PC-9 (cell line): ENCODE data around the gene MGAT4A. TPM values are rescaled to one million over a fixed set of nuclear protein-coding genes. Genes with fewer than 3 reads are reported as not detected.

ENCODE experiments used
- BruUV-seq: library from RNA; stranded (reverse); fragments of 400-500 nt; replicated peaks from 2 replicates; lab custom pipeline; 2021; lab: Mats Ljungman, UMichigan
- CTCF ChIA-PET: fragments of 300-600 bp; sonication (Branson Sonifier 250); formaldehyde crosslinking; loops from one replicate; lab custom pipeline; 2022; ENCODE audit warnings: antibody characterized with exemption; lab: Charles Lee
- POLR2A ChIA-PET: fragments of 300-600 bp; sonication (Branson Sonifier 250); formaldehyde crosslinking; loops from one replicate; lab custom pipeline; 2022; ENCODE audit warnings: antibody characterized with exemption; ENCODE audit not compliant: unreplicated experiment; lab: Charles Lee
- DNase-seq, 2 experiments: peaks; one replicate each; pipeline versions ENCODE4 v3.0.0 to v3.0.0-alpha.2; 2015 to 2022; ENCODE audit warnings: mixed read lengths in 1 of 2
- H2AFZ ChIP-seq: fragments of 200-600 bp; sonication (generic); 2 replicates; pipeline ENCODE4 v1.8.1; 2017; ENCODE audit warnings: antibody characterized with exemption
- H3F3A ChIP-seq: fragments of 200-600 bp; sonication (generic); 2 replicates; pipeline ENCODE4 v1.8.1; 2017; ENCODE audit warnings: antibody characterized with exemption, mild to moderate bottlenecking, low read depth; ENCODE audit not compliant: insufficient read depth
- H3K27ac ChIP-seq: fragments of 200-600 bp; sonication (generic); 2 replicates; pipeline ENCODE4 v1.6.1; 2016; ENCODE audit warnings: mixed run types
- H3K27me3 ChIP-seq: fragments of 200-600 bp; sonication (generic); 2 replicates; pipeline ENCODE4 v1.6.1; 2016; ENCODE audit warnings: low read depth, mixed run types; ENCODE audit not compliant: insufficient read depth
- H3K36me3 ChIP-seq: fragments of 200-600 bp; sonication (generic); 2 replicates; pipeline ENCODE4 v1.6.1; 2016; ENCODE audit warnings: low read depth, mixed run types
- H3K4me1 ChIP-seq: fragments of 200-600 bp; sonication (generic); replicated peaks from 2 replicates; pipeline ENCODE4 v1.6.1; 2016; ENCODE audit warnings: mixed run types; ENCODE audit not compliant: insufficient read depth
- H3K4me2 ChIP-seq: fragments of 200-600 bp; sonication (generic); 2 replicates; pipeline ENCODE4 v1.6.1; 2017; ENCODE audit warnings: mixed run types
- H3K4me3 ChIP-seq: fragments of 200-600 bp; sonication (generic); 2 replicates; pipeline ENCODE4 v1.6.1; 2016; ENCODE audit warnings: mixed run types
- H3K79me2 ChIP-seq: fragments of 200-600 bp; sonication (generic); 2 replicates; pipeline ENCODE4 v1.6.1; 2017; ENCODE audit warnings: low read depth, mixed run types
- H3K9me2 ChIP-seq: fragments of 200-600 bp; sonication (generic); 2 replicates; pipeline ENCODE4 v1.8.1; 2017; ENCODE audit warnings: mild to moderate bottlenecking; ENCODE audit not compliant: insufficient read depth
- H3K9me3 ChIP-seq: fragments of 200-600 bp; sonication (generic); 2 replicates; pipeline ENCODE4 v1.8.1; 2016; ENCODE audit warnings: low read depth; ENCODE audit not compliant: insufficient read depth
- H4K20me1 ChIP-seq: fragments of 200-600 bp; sonication (generic); 2 replicates; pipeline ENCODE4 v1.8.1; 2017; ENCODE audit not compliant: insufficient read depth
- EZH2 ChIP-seq: fragments of 200-600 bp; sonication (generic); IDR thresholded peaks from 2 replicates; pipeline ENCODE4 v1.8.0; 2017; ENCODE audit warnings: antibody characterized with exemption, low read depth
- intact Hi-C: fragments of 100-400 bp; cut with micrococcal nuclease; formaldehyde crosslinking; loops from one replicate; pipeline ENCODE4 v1.10.0; 2022; ENCODE audit not compliant: unreplicated experiment
- total RNA-seq: library from RNA; stranded (reverse); gene quantifications from 2 replicates; pipeline ENCODE4 v1.2.3, GENCODE V29; 2021
- TF ChIP-seq, protein P1 (sequence below): fragments of 200-600 bp; sonication (generic); conservative IDR thresholded peaks from 2 replicates; pipeline ENCODE4 v1.6.1; 2017; ENCODE audit warnings: mixed run types, antibody characterized with exemption, mild to moderate bottlenecking, moderate library complexity

Gene MGAT4A
- total RNA-seq, 1 experiment from 2014 or later = 12.9 TPM

DNA sequence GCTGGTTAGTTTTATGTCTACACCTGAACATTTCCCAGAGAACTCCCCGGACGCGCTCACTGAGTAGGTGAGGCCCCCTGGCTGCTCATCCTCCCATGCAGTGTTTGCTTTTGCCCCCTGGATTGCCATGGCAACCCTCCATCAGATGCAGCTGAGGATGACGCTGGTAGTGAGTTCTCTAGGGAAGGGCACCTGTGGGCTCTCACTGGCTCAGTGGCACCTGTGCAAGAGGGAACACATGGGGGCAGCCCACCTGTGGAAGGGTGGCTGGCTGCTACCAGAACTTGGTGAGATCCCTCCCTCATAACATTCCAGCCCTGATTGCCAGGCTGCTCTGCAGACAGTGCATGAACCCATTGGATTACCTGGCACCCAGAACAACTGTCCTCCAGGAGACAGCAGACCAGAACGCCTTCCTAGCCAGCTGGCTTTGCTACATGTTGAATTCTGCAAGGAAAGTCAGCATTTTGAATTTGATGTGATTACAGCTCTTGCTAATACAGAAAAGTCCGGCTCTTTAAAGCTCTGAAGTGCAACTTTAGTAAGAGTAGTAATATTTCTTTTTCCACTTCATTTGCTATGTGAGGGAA lies 144.3 kb downstream of the MGAT4A start:
- POLR2A ChIA-PET = interaction anchor here (0.6 to 0.7 kb wide), 2 partner anchors 28 to 851 kb away, joined by 3 read pairs; no protein-coding TSS in a partner anchor
- Histone ChIP-seq H3F3A (no peaks in the 10 kb centered on the region), H3K27me3 (no peaks in the 10 kb centered on the region), H3K9me3 (no peaks in the 10 kb centered on the region), H3K4me1 (no peaks in the 10 kb centered on the region), H3K4me2 (no peak overlapping the region), H3K36me3 (no peaks in the 10 kb centered on the region), H3K9me2 (no peaks in the 10 kb centered on the region), H3K27ac (no peak overlapping the region), H4K20me1 (no peaks in the 10 kb centered on the region), H2AFZ (no peak overlapping the region), H3K79me2 (no peaks in the 10 kb centered on the region), H3K4me3 (no peak overlapping the region)
- CTCF ChIA-PET = no interaction called here
- DNase-seq = no peak
- intact Hi-C loops = loop anchor here (1.0 kb wide), 1 partner anchor 26 kb away; no protein-coding TSS in a partner anchor
- BruUV-seq = no TSS peak
- TF ChIP-seq EZH2 = no peak
- TF ChIP-seq, protein P1, sequence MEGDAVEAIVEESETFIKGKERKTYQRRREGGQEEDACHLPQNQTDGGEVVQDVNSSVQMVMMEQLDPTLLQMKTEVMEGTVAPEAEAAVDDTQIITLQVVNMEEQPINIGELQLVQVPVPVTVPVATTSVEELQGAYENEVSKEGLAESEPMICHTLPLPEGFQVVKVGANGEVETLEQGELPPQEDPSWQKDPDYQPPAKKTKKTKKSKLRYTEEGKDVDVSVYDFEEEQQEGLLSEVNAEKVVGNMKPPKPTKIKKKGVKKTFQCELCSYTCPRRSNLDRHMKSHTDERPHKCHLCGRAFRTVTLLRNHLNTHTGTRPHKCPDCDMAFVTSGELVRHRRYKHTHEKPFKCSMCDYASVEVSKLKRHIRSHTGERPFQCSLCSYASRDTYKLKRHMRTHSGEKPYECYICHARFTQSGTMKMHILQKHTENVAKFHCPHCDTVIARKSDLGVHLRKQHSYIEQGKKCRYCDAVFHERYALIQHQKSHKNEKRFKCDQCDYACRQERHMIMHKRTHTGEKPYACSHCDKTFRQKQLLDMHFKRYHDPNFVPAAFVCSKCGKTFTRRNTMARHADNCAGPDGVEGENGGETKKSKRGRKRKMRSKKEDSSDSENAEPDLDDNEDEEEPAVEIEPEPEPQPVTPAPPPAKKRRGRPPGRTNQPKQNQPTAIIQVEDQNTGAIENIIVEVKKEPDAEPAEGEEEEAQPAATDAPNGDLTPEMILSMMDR = no peak

DNA sequence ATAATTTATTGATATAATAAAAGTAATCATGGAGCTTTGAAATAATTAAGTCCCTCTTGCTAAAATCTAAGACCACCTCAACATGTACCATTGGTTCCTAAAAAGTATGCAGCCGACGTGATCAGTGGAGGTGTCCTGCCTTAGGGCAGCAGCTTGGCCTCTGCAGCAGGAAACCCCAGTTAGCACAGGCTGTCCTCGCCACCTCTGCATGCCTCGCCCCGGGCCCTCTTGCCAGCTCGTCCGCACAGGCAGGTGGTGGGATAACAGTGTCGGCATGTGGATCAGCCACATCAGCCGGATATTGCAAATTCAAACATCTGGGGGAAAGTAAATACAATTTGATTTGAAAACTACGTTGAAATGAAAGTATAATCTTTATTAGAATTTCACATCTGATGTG lies 145.5 kb downstream of the MGAT4A start:
- no peak for DNase-seq
- H3K36me3 ChIP-seq = no peaks in the 10 kb centered on the region
- no peaks in the 10 kb centered on the region for H4K20me1 ChIP-seq
- ChIA-PET POLR2A (no interaction called here), CTCF (no interaction called here)
- H3F3A ChIP-seq = no peaks in the 10 kb centered on the region
- no peaks in the 10 kb centered on the region for H3K79me2 ChIP-seq
- no peaks in the 10 kb centered on the region for H3K9me3 ChIP-seq
- H3K4me3 ChIP-seq = no peak overlapping the region
- H3K4me2 ChIP-seq = no peak overlapping the region
- H3K4me1 ChIP-seq = no peaks in the 10 kb centered on the region
- BruUV-seq = no TSS peak
- H3K27me3 ChIP-seq = no peaks in the 10 kb centered on the region
- intact Hi-C loops = no loop called here
- no peak overlapping the region for H3K27ac ChIP-seq
- no peak overlapping the region for H2AFZ ChIP-seq
- no peaks in the 10 kb centered on the region for H3K9me2 ChIP-seq
- TF ChIP-seq, protein P1 = no peak
- TF ChIP-seq EZH2 = no peak

DNA sequence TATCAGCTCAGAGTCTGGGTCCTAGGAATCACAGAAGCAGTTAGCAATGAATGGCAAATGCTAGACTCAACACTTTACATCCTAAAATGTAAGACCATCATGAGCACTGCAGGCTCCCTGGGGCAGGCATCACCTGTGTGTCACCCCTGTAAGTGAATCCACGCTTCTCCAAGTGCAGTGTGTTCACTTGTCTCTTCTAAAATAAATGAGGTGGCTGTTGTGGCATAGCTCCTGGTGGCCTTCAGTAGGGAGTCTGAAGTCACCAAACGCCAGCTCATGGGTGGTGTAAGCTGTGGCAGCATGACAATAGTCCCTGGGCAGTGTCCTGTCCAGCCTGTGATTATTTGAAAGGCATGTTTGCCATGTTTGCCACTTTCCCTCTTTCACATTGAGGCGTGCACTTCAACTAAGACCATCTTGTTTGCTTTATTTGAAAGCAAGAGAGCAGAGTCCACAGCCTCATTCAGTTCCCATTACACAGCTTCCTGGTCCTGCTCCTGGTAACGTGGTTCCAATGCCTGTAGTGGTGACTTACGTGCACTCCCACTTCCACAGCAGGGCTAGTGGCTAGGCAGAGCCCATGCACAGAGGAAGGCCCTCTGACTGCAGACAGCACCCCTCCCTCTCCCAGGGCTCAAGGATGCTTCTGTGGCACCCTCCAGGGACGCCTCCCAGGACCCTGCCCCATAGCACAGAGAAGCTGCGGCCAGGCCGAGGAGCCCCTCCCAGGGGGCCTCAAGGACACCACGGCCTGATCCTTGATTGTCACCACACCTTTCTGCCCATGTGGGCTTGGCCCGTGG lies 146.9 kb downstream of the MGAT4A start:
- no peaks in the 10 kb centered on the region for H3K27me3 ChIP-seq
- H3K4me2 ChIP-seq = no peak overlapping the region
- no peak overlapping the region for H2AFZ ChIP-seq
- no peaks in the 10 kb centered on the region for H3K9me3 ChIP-seq
- H3K4me3 ChIP-seq = no peak overlapping the region
- H3F3A ChIP-seq = no peaks in the 10 kb centered on the region
- ChIA-PET CTCF (no interaction called here), POLR2A (no interaction called here)
- no peak overlapping the region for H3K27ac ChIP-seq
- TF ChIP-seq EZH2 = no peak
- TF ChIP-seq, protein P1 = no peak
- DNase-seq = no peak
- H4K20me1 ChIP-seq = no peaks in the 10 kb centered on the region
- no peaks in the 10 kb centered on the region for H3K9me2 ChIP-seq
- intact Hi-C loops = no loop called here
- no peaks in the 10 kb centered on the region for H3K79me2 ChIP-seq
- no peaks in the 10 kb centered on the region for H3K36me3 ChIP-seq
- no TSS peak for BruUV-seq
- H3K4me1 ChIP-seq = no peaks in the 10 kb centered on the region
